Osteoblast (primary cell): ENCODE measurements around the gene MFSD2A. TPM values are rescaled to one million over a fixed set of nuclear protein-coding genes. Genes with fewer than 3 reads are reported as not detected.

Experiments
- DNase-seq: peaks from one replicate; pipeline ENCODE4 v3.0.0; 2011; ENCODE audit warnings: low spot score, mixed read lengths; ENCODE audit not compliant: insufficient read length; ENCODE audit errors: missing footprints
- H2AFZ ChIP-seq: 2 replicates; pipeline ENCODE4 v1.6.0; 2011; ENCODE audit warnings: mild to moderate bottlenecking, low read length
- H3K27ac ChIP-seq: 2 replicates; pipeline ENCODE4 v1.5.1; 2011; ENCODE audit warnings: mild to moderate bottlenecking, low read depth, low read length, moderate library complexity
- H3K27me3 ChIP-seq: 2 replicates; pipeline ENCODE4 v1.6.0; 2012; ENCODE audit warnings: mild to moderate bottlenecking, control low read depth, inconsistent platforms, low read length, moderate library complexity; ENCODE audit not compliant: insufficient read depth
- H3K36me3 ChIP-seq: 2 replicates; pipeline ENCODE4 v1.5.1; 2011; ENCODE audit warnings: mild to moderate bottlenecking, low read length, control low read depth, moderate library complexity; ENCODE audit not compliant: insufficient read depth
- H3K4me1 ChIP-seq: 2 replicates; pipeline ENCODE4 v1.5.1; 2011; ENCODE audit warnings: mild to moderate bottlenecking, low read length, control low read depth, moderate library complexity; ENCODE audit not compliant: insufficient read depth
- H3K4me2 ChIP-seq: 2 replicates; pipeline ENCODE4 v1.6.0; 2011; ENCODE audit warnings: mild to moderate bottlenecking, low read length; ENCODE audit not compliant: insufficient read depth
- H3K4me3 ChIP-seq: fragments of 200-600 bp; sonication (generic); 3 replicates; pipeline ENCODE4 v1.5.1; 2012; ENCODE audit warnings: mild to moderate bottlenecking, low read length, inconsistent platforms; ENCODE audit not compliant: insufficient read depth
- H3K79me2 ChIP-seq: 2 replicates; pipeline ENCODE4 v1.6.0; 2012; ENCODE audit warnings: mild to moderate bottlenecking, low read length, control low read depth, inconsistent platforms; ENCODE audit not compliant: insufficient read depth
- H3K9me3 ChIP-seq: 2 replicates; pipeline ENCODE4 v1.5.1; 2011; ENCODE audit warnings: low read depth, low read length, control low read depth
- H4K20me1 ChIP-seq: 2 replicates; pipeline ENCODE4 v1.6.0; 2012; ENCODE audit warnings: mild to moderate bottlenecking, low read length, control low read depth; ENCODE audit not compliant: insufficient read depth
- CTCF ChIP-seq: IDR thresholded peaks from 2 replicates; pipeline ENCODE4 v1.5.1; 2011; ENCODE audit warnings: mild to moderate bottlenecking, low read depth, low read length, moderate library complexity; ENCODE audit errors: extremely low read depth
- total RNA-seq: library from RNA; depleted of rRNA; stranded (reverse); fragments of >200 nt; gene quantifications from 2 replicates; pipeline ENCODE4 v1.2.3, GENCODE V29; 2012

Gene MFSD2A
- total RNA-seq, 1 donor, result 3.6 TPM

GRCh38 chr1:39977202-39977601, 22.3 kb downstream of the MFSD2A start:
- H3K4me2 ChIP-seq, result no peak overlapping the region
- H3K27ac ChIP-seq, result no peak overlapping the region
- no peak overlapping the region for H3K4me3 ChIP-seq
- peak; percentile 22 for DNase-seq
- no peak for TF ChIP-seq CTCF
- H3K36me3 ChIP-seq, result no peaks in the 10 kb centered on the region
- peak overlapping the region; percentile 15 for H2AFZ ChIP-seq
- H3K79me2 ChIP-seq, result no peaks in the 10 kb centered on the region
- H3K27me3 ChIP-seq, result no peaks in the 10 kb centered on the region
- H3K9me3 ChIP-seq, result no peaks in the 10 kb centered on the region
- no peaks in the 10 kb centered on the region for H4K20me1 ChIP-seq
- peaks cover 8% of the 10 kb centered on the region for H3K4me1 ChIP-seq

GRCh38 chr1:39979654-39980053, 24.7 kb downstream of the MFSD2A start:
- H3K4me1 ChIP-seq, result peaks cover 10% of the 10 kb centered on the region

GRCh38 chr1:39980555-39981313, 25.8 kb downstream of the MFSD2A start:
- Histone ChIP-seq H3K4me1 (peaks cover 10% of the 10 kb centered on the region), H3K27me3 (no peaks in the 10 kb centered on the region), H3K4me2 (no peak overlapping the region), H3K27ac (no peak overlapping the region), H3K4me3 (no peak overlapping the region), H3K36me3 (no peaks in the 10 kb centered on the region), H2AFZ (peak overlapping the region; percentile 23), H4K20me1 (no peaks in the 10 kb centered on the region), H3K9me3 (no peaks in the 10 kb centered on the region), H3K79me2 (no peaks in the 10 kb centered on the region)
- no peak for DNase-seq
- TF ChIP-seq CTCF, result no peak

More at GRCh38 chr1:39979654-39980053, 24.7 kb downstream of the MFSD2A start:
- Histone ChIP-seq H4K20me1 (no peaks in the 10 kb centered on the region), H3K9me3 (no peaks in the 10 kb centered on the region), H3K27me3 (no peaks in the 10 kb centered on the region), H3K4me2 (no peak overlapping the region), H2AFZ (no peak overlapping the region), H3K79me2 (no peaks in the 10 kb centered on the region), H3K36me3 (no peaks in the 10 kb centered on the region), H3K4me3 (no peak overlapping the region), H3K27ac (no peak overlapping the region)
- TF ChIP-seq CTCF, result no peak
- DNase-seq, result no peak

- Histone ChIP-seq H3K79me2 (no peaks in the 10 kb centered on the region), H3K27me3 (no peaks in the 10 kb centered on the region), H4K20me1 (no peaks in the 10 kb centered on the region), H3K4me1 (peaks cover 10% of the 10 kb centered on the region), H3K27ac (no peak overlapping the region), H2AFZ (no peak overlapping the region), H3K4me3 (no peak overlapping the region), H3K4me2 (no peak overlapping the region), H3K36me3 (no peaks in the 10 kb centered on the region), H3K9me3 (no peaks in the 10 kb centered on the region)
- no peak for DNase-seq
- no peak for TF ChIP-seq CTCF
These were observed 26.4 kb downstream of the MFSD2A start for GRCh38 chr1:39981385-39981784.
